Measurements from ENCODE around the gene TANGO2. TPM values are rescaled to one million over a fixed set of nuclear protein-coding genes. Genes with fewer than 3 reads are reported as not detected.

The TANGO2 gene
- total RNA-seq, 3 donors from 2014 or later = 17.5 to 29.7 (median 27.6) TPM

DNA sequence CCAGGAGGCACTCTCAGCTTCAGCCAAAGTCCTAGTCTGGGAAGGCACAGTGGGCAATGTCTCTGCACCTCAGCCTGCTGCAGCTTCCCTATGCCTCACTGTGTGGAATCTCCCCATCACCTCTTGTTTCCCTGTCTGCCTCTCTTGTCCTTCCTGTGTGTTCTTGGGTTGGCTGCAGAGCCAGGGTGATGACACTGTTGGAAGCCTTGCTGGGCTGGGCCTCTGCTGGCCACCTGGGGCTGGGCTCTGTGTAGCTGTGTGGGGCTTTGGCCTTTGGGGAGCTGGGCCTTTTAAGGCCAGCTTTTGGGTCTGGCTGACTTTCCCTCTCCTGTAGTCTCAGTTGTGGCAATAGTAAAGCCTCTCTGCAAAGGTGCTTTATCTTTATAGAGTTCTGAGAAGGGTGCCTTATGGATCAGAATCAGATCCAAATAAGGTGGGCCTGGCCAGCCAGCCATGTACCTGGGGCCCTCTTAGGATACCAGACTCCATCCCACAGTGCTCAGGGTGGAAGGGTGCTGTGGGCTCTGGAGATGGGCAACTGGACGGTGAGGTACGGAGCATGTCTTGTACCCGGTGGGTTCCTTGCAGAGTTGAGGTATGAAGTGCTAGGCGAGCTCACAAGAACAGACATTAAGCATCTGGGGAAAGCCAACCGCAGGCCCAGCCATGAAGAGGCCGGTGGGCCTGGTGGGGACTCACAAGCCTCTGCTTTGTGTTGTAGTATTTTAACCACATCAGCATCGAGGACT lies 84.7 kb downstream of the TANGO2 start:
- no peak for ATAC-seq
- TF ChIP-seq, protein P1, sequence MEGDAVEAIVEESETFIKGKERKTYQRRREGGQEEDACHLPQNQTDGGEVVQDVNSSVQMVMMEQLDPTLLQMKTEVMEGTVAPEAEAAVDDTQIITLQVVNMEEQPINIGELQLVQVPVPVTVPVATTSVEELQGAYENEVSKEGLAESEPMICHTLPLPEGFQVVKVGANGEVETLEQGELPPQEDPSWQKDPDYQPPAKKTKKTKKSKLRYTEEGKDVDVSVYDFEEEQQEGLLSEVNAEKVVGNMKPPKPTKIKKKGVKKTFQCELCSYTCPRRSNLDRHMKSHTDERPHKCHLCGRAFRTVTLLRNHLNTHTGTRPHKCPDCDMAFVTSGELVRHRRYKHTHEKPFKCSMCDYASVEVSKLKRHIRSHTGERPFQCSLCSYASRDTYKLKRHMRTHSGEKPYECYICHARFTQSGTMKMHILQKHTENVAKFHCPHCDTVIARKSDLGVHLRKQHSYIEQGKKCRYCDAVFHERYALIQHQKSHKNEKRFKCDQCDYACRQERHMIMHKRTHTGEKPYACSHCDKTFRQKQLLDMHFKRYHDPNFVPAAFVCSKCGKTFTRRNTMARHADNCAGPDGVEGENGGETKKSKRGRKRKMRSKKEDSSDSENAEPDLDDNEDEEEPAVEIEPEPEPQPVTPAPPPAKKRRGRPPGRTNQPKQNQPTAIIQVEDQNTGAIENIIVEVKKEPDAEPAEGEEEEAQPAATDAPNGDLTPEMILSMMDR (IDR thresholded peaks at IDR 0.05) = no peak
- H3K4me1 ChIP-seq (ENCODE audit: low read depth) = no peaks in the 10 kb centered on the region
- H3K9me3 ChIP-seq = no peaks in the 10 kb centered on the region
- H3K4me3 ChIP-seq = no peak overlapping the region
- DNase-seq = peak in 2 of 3 donors; percentile 2 to 22
- peaks cover 8% of the 10 kb centered on the region for H3K36me3 ChIP-seq (ENCODE audit: low read depth)
- intact Hi-C loops (cut with DNase I, micrococcal nuclease) = no loop called here

DNA sequence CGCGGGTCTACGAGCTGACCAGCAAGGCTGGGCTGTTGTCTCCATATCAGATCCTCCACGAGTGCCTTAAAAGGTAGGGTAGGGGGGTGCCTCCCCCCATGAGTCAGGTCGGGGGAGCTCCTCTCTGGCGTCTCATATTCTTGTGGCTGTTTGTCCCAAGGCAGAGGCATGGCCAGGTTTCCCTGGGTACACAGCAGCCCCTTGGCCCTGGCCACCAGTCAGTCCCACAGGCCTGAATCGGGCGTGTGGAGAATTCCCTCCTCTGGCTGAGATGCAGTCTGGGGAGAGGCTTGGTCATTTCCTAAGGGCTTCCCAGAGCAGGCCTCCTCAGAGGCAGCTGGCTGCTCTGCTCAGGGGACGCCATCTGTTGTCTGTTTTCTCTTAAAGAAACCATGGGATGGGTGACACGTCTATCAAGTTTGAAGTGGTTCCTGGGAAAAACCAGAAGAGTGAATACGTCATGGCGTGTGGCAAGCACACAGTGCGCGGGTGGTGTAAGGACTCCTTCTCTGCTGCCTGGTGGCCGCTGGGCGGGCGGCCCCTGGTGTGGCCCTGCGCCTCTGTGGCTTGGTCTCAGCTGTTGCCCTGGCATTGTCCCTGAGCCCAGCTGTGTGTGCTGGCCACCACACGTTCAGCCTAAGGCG lies 85.4 kb downstream of the TANGO2 start:
- no peak for ATAC-seq
- H3K36me3 ChIP-seq (ENCODE audit: low read depth) = peaks cover 8% of the 10 kb centered on the region
- H3K4me1 ChIP-seq (ENCODE audit: low read depth) = no peaks in the 10 kb centered on the region
- DNase-seq = peak in 2 of 3 donors; percentile 19 to 25
- no peak overlapping the region for H3K4me3 ChIP-seq
- H3K9me3 ChIP-seq = no peaks in the 10 kb centered on the region
- intact Hi-C loops (cut with DNase I, micrococcal nuclease) = no loop called here
- TF ChIP-seq, protein P1 (IDR thresholded peaks at IDR 0.05) = no peak

DNA sequence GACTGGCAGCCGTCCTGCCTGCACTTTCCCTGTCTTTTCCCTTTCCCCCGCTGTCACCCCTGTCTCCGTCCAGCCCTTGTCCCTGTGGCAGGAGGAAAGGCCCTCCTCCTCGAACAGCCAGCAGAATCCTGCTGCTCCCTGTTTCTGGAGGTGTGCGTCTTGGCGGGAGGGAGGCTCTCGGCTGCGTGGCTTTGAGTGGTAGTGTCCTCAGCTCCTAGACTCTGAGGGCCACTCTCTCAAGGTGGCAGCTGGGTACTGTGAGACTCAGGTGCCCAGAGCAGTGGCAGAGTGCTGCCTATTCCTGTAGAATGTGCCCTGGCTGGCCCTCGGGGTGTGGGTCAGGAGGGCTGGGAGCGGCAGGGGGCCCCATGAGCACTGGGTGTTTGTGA lies 85.9 kb downstream of the TANGO2 start:
- TF ChIP-seq, protein P1 (IDR thresholded peaks at IDR 0.05) = no peak
- intact Hi-C loops (cut with DNase I, micrococcal nuclease) = no loop called here
- DNase-seq (peak in 2 of 3 donors; percentile 12 to 42), ATAC-seq (no peak)
- peaks cover 8% of the 10 kb centered on the region for H3K36me3 ChIP-seq (ENCODE audit: low read depth)
- H3K9me3 ChIP-seq = no peaks in the 10 kb centered on the region
- no peak overlapping the region for H3K4me3 ChIP-seq
- no peaks in the 10 kb centered on the region for H3K4me1 ChIP-seq (ENCODE audit: low read depth)

DNA sequence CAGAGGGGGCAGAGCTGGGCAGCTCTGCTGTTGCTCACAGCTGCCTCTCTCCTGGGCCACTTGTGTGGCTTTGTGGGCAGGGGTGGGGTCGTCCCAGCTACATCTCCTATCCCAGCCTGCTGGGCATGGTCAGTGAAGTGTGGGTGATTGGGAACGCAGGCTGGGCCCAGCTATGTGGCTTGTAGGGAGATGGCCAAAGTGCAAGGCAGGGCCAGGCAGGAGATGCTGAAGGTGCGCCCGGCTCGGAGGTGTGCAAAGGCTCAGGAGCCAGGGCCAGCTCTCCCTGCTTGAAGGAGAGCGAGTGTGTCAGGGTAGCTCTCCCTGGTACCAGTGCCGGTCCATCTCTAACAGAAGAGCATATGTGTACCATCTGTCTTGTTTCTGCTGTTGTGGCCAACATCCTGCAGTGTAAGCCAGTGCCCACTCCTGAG lies 86.6 kb downstream of the TANGO2 start:
- intact Hi-C loops (cut with DNase I, micrococcal nuclease) = no loop called here
- H3K4me1 ChIP-seq (ENCODE audit: low read depth) = no peaks in the 10 kb centered on the region
- no peaks in the 10 kb centered on the region for H3K9me3 ChIP-seq
- TF ChIP-seq, protein P1 (IDR thresholded peaks at IDR 0.05) = no peak
- peaks cover 8% of the 10 kb centered on the region for H3K36me3 ChIP-seq (ENCODE audit: low read depth)
- ATAC-seq (no peak), DNase-seq (peak in 2 of 3 donors; percentile 17 to 36)
- no peak overlapping the region for H3K4me3 ChIP-seq

DNA sequence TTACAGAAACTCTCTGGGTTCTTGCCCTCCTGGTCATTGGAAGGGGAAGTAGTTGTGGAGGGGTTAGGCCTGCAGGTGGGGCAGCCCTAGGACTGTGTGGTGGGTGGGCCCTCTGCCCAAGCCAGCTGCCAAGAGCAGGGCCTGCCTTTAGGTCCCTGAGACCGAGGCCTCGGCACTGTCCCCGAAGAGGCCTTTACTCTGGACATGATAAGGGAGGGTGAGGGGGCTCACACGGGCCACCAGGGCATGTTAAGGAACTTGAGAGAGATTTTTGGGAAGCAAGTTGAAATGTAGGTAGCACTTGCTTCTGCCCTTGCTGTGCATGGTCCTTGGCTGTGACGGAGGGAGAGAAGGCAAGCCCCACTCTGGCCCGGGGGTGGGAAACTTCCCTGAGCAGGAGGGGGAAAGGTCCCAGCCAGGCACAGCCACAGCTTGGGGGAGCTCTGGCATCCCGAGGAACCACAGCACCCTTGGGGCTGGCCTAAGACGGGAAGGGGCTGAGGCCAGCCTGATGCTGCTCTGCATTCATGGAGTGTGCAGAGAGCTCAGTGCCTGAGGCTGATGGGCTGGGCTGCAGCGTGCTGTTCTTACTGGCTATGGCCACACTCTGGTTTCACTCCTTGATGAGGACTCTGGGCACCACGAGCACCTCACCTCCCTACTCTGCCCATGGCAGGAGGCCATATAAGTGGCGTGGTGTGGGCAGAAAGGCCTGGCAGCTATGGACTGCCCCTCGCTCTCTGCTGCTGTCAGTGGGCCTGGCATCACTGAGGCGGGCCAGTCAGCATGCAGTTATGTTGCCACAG lies 87.2 kb downstream of the TANGO2 start:
- TF ChIP-seq, protein P1 (IDR thresholded peaks at IDR 0.05) = no peak
- DNase-seq = peak in 2 of 3 donors; percentile 20 to 43
- intact Hi-C loops (cut with DNase I, micrococcal nuclease) = no loop called here
- Histone ChIP-seq H3K36me3 (ENCODE audit: low read depth) (peaks cover 8% of the 10 kb centered on the region), H3K9me3 (no peaks in the 10 kb centered on the region), H3K4me1 (ENCODE audit: low read depth) (no peaks in the 10 kb centered on the region), H3K4me3 (no peak overlapping the region)
- ATAC-seq = no peak

Data from mucosa of descending colon (tissue), 3 donors.